ENCODE data around the gene OSCP1. TPM values are rescaled to one million over a fixed set of nuclear protein-coding genes. Genes with fewer than 3 reads are reported as not detected.
A peak's percentile ranks its signal among the peaks of the same experiment; 100 is the strongest.

OSCP1 gene
- total and polyA plus RNA-seq, 2 donors (not counting 1 experiment from before 2014, with no cell fraction given), result 0.16 to 0.94 TPM

DNA sequence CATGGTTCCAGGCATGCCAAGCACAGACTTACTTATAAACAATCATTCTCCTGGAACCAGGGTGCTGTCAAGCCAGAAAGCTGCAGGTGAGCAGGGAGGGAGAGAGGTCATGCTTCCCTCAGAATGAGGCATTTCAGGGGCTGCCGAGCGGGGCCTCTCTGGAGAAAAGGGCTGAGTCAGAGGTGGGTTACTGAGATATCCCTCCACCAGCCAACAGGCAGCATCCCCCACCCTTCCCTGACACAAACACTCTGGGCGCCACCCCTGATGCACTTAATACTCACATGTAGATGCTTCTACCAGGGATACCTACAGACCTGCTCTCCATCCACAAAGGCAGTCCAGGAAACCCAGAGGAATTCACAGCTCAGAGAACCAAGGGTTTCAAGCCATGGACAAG is 77.6 kb downstream of the OSCP1 start:
- DNase-seq, result no peak
- H3K4me1 Mint-ChIP-seq, result peaks cover 73% of the 10 kb centered on the region
- no peaks in the 10 kb centered on the region for H3K9me3 Mint-ChIP-seq (ENCODE audit: insufficient read depth)
- no peaks in the 10 kb centered on the region for H3K27me3 Mint-ChIP-seq
- TF ChIP-seq EZH2 (IDR thresholded peaks at IDR 0.05; ENCODE audit: borderline replicate concordance, insufficient read depth, low read depth, low read length, poor library complexity, severe bottlenecking), result no peak
- TF ChIP-seq, protein P1, sequence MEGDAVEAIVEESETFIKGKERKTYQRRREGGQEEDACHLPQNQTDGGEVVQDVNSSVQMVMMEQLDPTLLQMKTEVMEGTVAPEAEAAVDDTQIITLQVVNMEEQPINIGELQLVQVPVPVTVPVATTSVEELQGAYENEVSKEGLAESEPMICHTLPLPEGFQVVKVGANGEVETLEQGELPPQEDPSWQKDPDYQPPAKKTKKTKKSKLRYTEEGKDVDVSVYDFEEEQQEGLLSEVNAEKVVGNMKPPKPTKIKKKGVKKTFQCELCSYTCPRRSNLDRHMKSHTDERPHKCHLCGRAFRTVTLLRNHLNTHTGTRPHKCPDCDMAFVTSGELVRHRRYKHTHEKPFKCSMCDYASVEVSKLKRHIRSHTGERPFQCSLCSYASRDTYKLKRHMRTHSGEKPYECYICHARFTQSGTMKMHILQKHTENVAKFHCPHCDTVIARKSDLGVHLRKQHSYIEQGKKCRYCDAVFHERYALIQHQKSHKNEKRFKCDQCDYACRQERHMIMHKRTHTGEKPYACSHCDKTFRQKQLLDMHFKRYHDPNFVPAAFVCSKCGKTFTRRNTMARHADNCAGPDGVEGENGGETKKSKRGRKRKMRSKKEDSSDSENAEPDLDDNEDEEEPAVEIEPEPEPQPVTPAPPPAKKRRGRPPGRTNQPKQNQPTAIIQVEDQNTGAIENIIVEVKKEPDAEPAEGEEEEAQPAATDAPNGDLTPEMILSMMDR (IDR thresholded peaks at IDR 0.05), result no peak
- intact Hi-C loops (cut with micrococcal nuclease), result no loop called here
- CTCF ChIA-PET, result interaction anchor here (1.4 to 6.7 kb wide), 3 partner anchors 27 to 223 kb away, joined by 4 to 52 read pairs (median 5); partner anchors contain the start of genes LSM10 and TRAPPC3
- no peak for ATAC-seq (ENCODE audit: low read depth)
- Histone ChIP-seq H3K27me3 (replicated peaks in 1 of 4; ENCODE audit: control extremely low read depth in 1 of 4, control insufficient read depth in 3 of 4, insufficient read depth in 4 of 4, low read length in 3 of 4) (no peaks in the 10 kb centered on the region), H3K9me3 (ENCODE audit: control extremely low read depth in 1 of 3, control insufficient read depth in 2 of 3, insufficient read depth in 1 of 3, low read length in 2 of 3) (no peaks in the 10 kb centered on the region), H3K27ac (ENCODE audit: low read length in 2 of 2) (peak overlapping the region; percentile 90 to 99), H3K79me2 (ENCODE audit: control insufficient read depth, insufficient read depth, low read length) (peaks cover 99% of the 10 kb centered on the region), H3K4me3 (ENCODE audit: control extremely low read depth in 1 of 5, extremely low read depth in 1 of 5, insufficient read depth in 1 of 5, low read depth in 2 of 5, low read length in 4 of 5) (no peak overlapping the region), H3K4me1 (ENCODE audit: control insufficient read depth in 2 of 2, insufficient read depth in 2 of 2, low read length in 2 of 2) (peaks cover 69 to 87% of the 10 kb centered on the region in 2 donors), H3K9ac (ENCODE audit: low read length) (no peak overlapping the region), H3K4me2 (replicated peaks; ENCODE audit: low read depth, low read length, poor library complexity, severe bottlenecking) (peak overlapping the region; percentile 52), H3K36me3 (replicated peaks in 1 of 2; ENCODE audit: control extremely low read depth in 1 of 2, control insufficient read depth in 1 of 2, extremely low read depth in 1 of 2, insufficient read depth in 2 of 2, low read length in 1 of 2) (peaks cover 0 to 35% of the 10 kb centered on the region in 2 experiments), H2AFZ (ENCODE audit: insufficient read depth, low read depth, low read length, poor library complexity, severe bottlenecking) (no peak overlapping the region), H4K20me1 (ENCODE audit: control insufficient read depth, insufficient read depth, low read length, poor library complexity, severe bottlenecking) (peaks cover 24% of the 10 kb centered on the region)
- 100% methylated on average over 1 of the region's 3 CpGs for WGBS (ENCODE audit: insufficient coverage)
- POLR2A ChIA-PET, result interaction anchor here (0.6 to 0.9 kb wide), 3 partner anchors 17 to 143 kb away, joined by 3 to 6 read pairs (median 4); no protein-coding TSS in a partner anchor
- H3K27ac Mint-ChIP-seq, result peak overlapping the region; percentile 75
- H3K4me3 Mint-ChIP-seq, result peak overlapping the region; percentile 41
